Endometrial microvascular endothelial cells (primary cell): ENCODE results near the gene PIPOX. TPM values are rescaled to one million over a fixed set of nuclear protein-coding genes. Genes with fewer than 3 reads are reported as not detected.

Source experiments
- in situ Hi-C: cut with HindIII; loops from 2 replicates; pipeline ENCODE4 v1.10.0; 2017; ENCODE audit warnings: low sequenced_read_pairs, low pct_unique_long_range_greater_than_20kb; ENCODE audit errors: inconsistent ontology term
- total RNA-seq: library from RNA; depleted of rRNA; stranded (reverse); fragments of >200 nt; gene quantifications from one replicate; pipeline ENCODE4 v1.2.3, GENCODE V29; 2015; ENCODE audit errors: inconsistent ontology term

Gene PIPOX
- total RNA-seq, 1 donor from 2014 or later, result 1.5 TPM

- in situ Hi-C loops, result no loop called here
Measured at GRCh38 chr17:29066606-29067005, 23.7 kb downstream of the PIPOX start.

GRCh38 chr17:29068818-29069217, 25.9 kb downstream of the PIPOX start:
- in situ Hi-C loops, result no loop called here

- in situ Hi-C loops, result no loop called here
Measured at GRCh38 chr17:29069526-29070041, 26.6 kb downstream of the PIPOX start.

GRCh38 chr17:29070308-29070707, 27.4 kb downstream of the PIPOX start:
- in situ Hi-C loops, result no loop called here

- in situ Hi-C loops, result no loop called here
Measured at GRCh38 chr17:29070781-29071180, 27.8 kb downstream of the PIPOX start.

- in situ Hi-C loops, result no loop called here
Measured at GRCh38 chr17:29071303-29071702, 28.4 kb downstream of the PIPOX start.

GRCh38 chr17:29073045-29073444, 30.1 kb downstream of the PIPOX start:
- in situ Hi-C loops, result no loop called here

- in situ Hi-C loops, result no loop called here
Measured at GRCh38 chr17:29073520-29073919, 30.6 kb downstream of the PIPOX start.

GRCh38 chr17:29074488-29074887, 31.5 kb downstream of the PIPOX start:
- in situ Hi-C loops, result no loop called here

GRCh38 chr17:29076087-29076486, 33.1 kb downstream of the PIPOX start:
- in situ Hi-C loops, result no loop called here

GRCh38 chr17:29076722-29077121, 33.8 kb downstream of the PIPOX start:
- in situ Hi-C loops, result no loop called here

GRCh38 chr17:29077320-29077719, 34.4 kb downstream of the PIPOX start:
- in situ Hi-C loops, result no loop called here

- in situ Hi-C loops, result no loop called here
Measured at GRCh38 chr17:29078183-29079045, 35.5 kb downstream of the PIPOX start.

GRCh38 chr17:29079433-29079832, 36.5 kb downstream of the PIPOX start:
- in situ Hi-C loops, result no loop called here

GRCh38 chr17:29079887-29080286, 36.9 kb downstream of the PIPOX start:
- in situ Hi-C loops, result no loop called here

- in situ Hi-C loops, result no loop called here
Measured at GRCh38 chr17:29080323-29080722, 37.4 kb downstream of the PIPOX start.

GRCh38 chr17:29080965-29081364, 38.0 kb downstream of the PIPOX start:
- in situ Hi-C loops, result no loop called here

GRCh38 chr17:29084541-29085146, 41.7 kb downstream of the PIPOX start:
- in situ Hi-C loops, result no loop called here

GRCh38 chr17:29085223-29085622, 42.3 kb downstream of the PIPOX start:
- in situ Hi-C loops, result no loop called here

- in situ Hi-C loops, result no loop called here
Measured at GRCh38 chr17:29086628-29087332, 43.8 kb downstream of the PIPOX start.
